ENCODE data around the gene ASB7. TPM values are rescaled to one million over a fixed set of nuclear protein-coding genes. Genes with fewer than 3 reads are reported as not detected.
"Not testable (repeated sequence)": the region's sequence is repeated elsewhere in the genome, so short reads cannot be mapped to it uniquely, and the experiment has no call there.

Gene ASB7
- total and polyA plus RNA-seq, 2 experiments from 2014 or later, result 4.1 to 13.9 TPM

- Mint-ChIP-seq H3K9me3 (peaks cover 7% of the 10 kb centered on the region; the same call in 2 of the 3 replicates), H3K36me3 (ENCODE audit: low read depth) (no peaks in the 10 kb centered on the region), H3K4me1 (no peaks in the 10 kb centered on the region; the same call in 2 of the 3 replicates), H3K27ac (no peak overlapping the region), H3K4me3 (no peak overlapping the region), H3K27me3 (ENCODE audit: insufficient read depth, low read depth, poor library complexity) (peaks cover 4% of the 10 kb centered on the region)
- no peaks in the 10 kb centered on the region for H3K27me3 ChIP-seq (ENCODE audit: insufficient read depth)
- ATAC-seq (no peak), DNase-seq (ENCODE audit: low spot score) (no peak)
- H4K20me1 ChIP-seq (replicated peaks; ENCODE audit: insufficient read depth), result no peaks in the 10 kb centered on the region
- no peaks in the 10 kb centered on the region for H3K79me2 ChIP-seq (replicated peaks; ENCODE audit: insufficient read depth)
- H3K4me1 ChIP-seq (ENCODE audit: insufficient read depth), result no peaks in the 10 kb centered on the region
- no peak overlapping the region for H2AFZ ChIP-seq
- no peak for TF ChIP-seq EZH2phosphoT487 (IDR thresholded peaks at IDR 0.05; ENCODE audit: unreplicated experiment)
- TF ChIP-seq ETS1 (IDR thresholded peaks at IDR 0.05), result no peak
- no peak for TF ChIP-seq EZH2 (IDR thresholded peaks at IDR 0.05; ENCODE audit: low read depth, unreplicated experiment)
- no peak for TF ChIP-seq NANOG (IDR thresholded peaks at IDR 0.05; ENCODE audit: borderline replicate concordance)
- TF ChIP-seq STAT1 (IDR thresholded peaks at IDR 0.05; ENCODE audit: unreplicated experiment), result no peak
- TF ChIP-seq REST (IDR thresholded peaks at IDR 0.05; ENCODE audit: unreplicated experiment), result no peak
- H3K36me3 ChIP-seq (ENCODE audit: insufficient read depth), result no peaks in the 10 kb centered on the region
- H3K9me2 ChIP-seq (ENCODE audit: insufficient read depth), result no peaks in the 10 kb centered on the region
- H3K4me2 ChIP-seq, result no peak overlapping the region
- H3K27ac ChIP-seq (ENCODE audit: low read depth), result no peak overlapping the region
- no peak overlapping the region for H3K4me3 ChIP-seq
- no peaks in the 10 kb centered on the region for H3F3A ChIP-seq (replicated peaks; ENCODE audit: low read depth)
These were observed 70.6 kb downstream of the ASB7 start for GRCh38 chr15:100672959-100673358.

GRCh38 chr15:100679151-100679550 is 76.8 kb downstream of the ASB7 start:
- not testable (repeated sequence) for ATAC-seq; H3K4me1 Mint-ChIP-seq; H3F3A ChIP-seq (replicated peaks; ENCODE audit: low read depth); H3K27me3 ChIP-seq (ENCODE audit: insufficient read depth); H3K27me3 Mint-ChIP-seq (ENCODE audit: insufficient read depth, low read depth, poor library complexity); H3K27ac Mint-ChIP-seq; H3K4me3 Mint-ChIP-seq; H3K27ac ChIP-seq (ENCODE audit: low read depth); H4K20me1 ChIP-seq (replicated peaks; ENCODE audit: insufficient read depth); H3K4me3 ChIP-seq; DNase-seq (ENCODE audit: low spot score); H3K9me2 ChIP-seq (ENCODE audit: insufficient read depth); H3K79me2 ChIP-seq (replicated peaks; ENCODE audit: insufficient read depth); H3K4me2 ChIP-seq; H2AFZ ChIP-seq; H3K4me1 ChIP-seq (ENCODE audit: insufficient read depth); H3K36me3 ChIP-seq (ENCODE audit: insufficient read depth)
- Mint-ChIP-seq H3K9me3 (peaks cover 50% of the 10 kb centered on the region), H3K36me3 (ENCODE audit: low read depth) (peaks cover 19% of the 10 kb centered on the region; the same call in 2 of the 3 replicates)

Measured in GM23338 (cell line).